ENCODE results near the gene TIMM22.

Gene TIMM22

GRCh38 chr17:996554-997344 lies at the start of gene TIMM22:
TSS of gene TIMM22 (plus strand) at chr17:997129. CDS start at chr17:997143, 14 bp downstream.
- peak; percentile 70 to 99 (median 89) for DNase-seq

- DNase-seq = no peak
These were observed 48.6 kb upstream of the TIMM22 start for GRCh38 chr17:948284-948852.

GRCh38 chr17:949623-950303 lies 47.2 kb upstream of the TIMM22 start:
- no peak for DNase-seq

GRCh38 chr17:951325-952132 lies 45.4 kb upstream of the TIMM22 start:
- no peak for DNase-seq

- peak in 2 of 51 donors; percentile 14 for DNase-seq
These were observed 44.3 kb upstream of the TIMM22 start for GRCh38 chr17:952592-952991.

GRCh38 chr17:953767-954166 lies 43.2 kb upstream of the TIMM22 start:
- DNase-seq = no peak

GRCh38 chr17:954431-955164 lies 42.3 kb upstream of the TIMM22 start:
- DNase-seq = no peak

- DNase-seq = no peak
These were observed 40.0 kb upstream of the TIMM22 start for GRCh38 chr17:956905-957304.

GRCh38 chr17:957856-958421 lies 39.0 kb upstream of the TIMM22 start:
- DNase-seq = no peak

GRCh38 chr17:958712-959451 lies 38.0 kb upstream of the TIMM22 start:
- DNase-seq = no peak

GRCh38 chr17:962166-962565 lies 34.8 kb upstream of the TIMM22 start:
- no peak for DNase-seq

- DNase-seq = no peak
These were observed 34.3 kb upstream of the TIMM22 start for GRCh38 chr17:962670-963069.

- DNase-seq = no peak
These were observed 32.1 kb upstream of the TIMM22 start for GRCh38 chr17:964876-965275.

- DNase-seq = no peak
These were observed 31.5 kb upstream of the TIMM22 start for GRCh38 chr17:965311-965989.

- DNase-seq = no peak
These were observed 29.8 kb upstream of the TIMM22 start for GRCh38 chr17:967122-967521.

- no peak for DNase-seq
These were observed 27.9 kb upstream of the TIMM22 start for GRCh38 chr17:968812-969730.

GRCh38 chr17:969811-970355 lies 27.0 kb upstream of the TIMM22 start:
- no peak for DNase-seq

GRCh38 chr17:970364-970763 lies 26.6 kb upstream of the TIMM22 start:
- DNase-seq = no peak

All from hypothalamus (tissue), 51 donors.